Endothelial cell of umbilical vein (primary cell): ENCODE results near the gene COX7A2.

ENCODE experiments used
- CTCF ChIP-seq, 2 donors: IDR thresholded peaks; 1 replicate in 1 of 2; 2 replicates in 1 of 2; pipeline ENCODE4 v1.5.1; 2011; ENCODE audit warnings: low read length in 2 of 2, mild to moderate bottlenecking in 2 of 2, moderate library complexity in 2 of 2, control low read depth in 1 of 2, inconsistent platforms in 1 of 2, low read depth in 1 of 2; ENCODE audit not compliant: insufficient read depth in 1 of 2; ENCODE audit errors: extremely low read depth in 1 of 2
- EZH2 ChIP-seq: IDR thresholded peaks from 2 replicates; pipeline ENCODE4 v1.6.1; 2012; ENCODE audit warnings: borderline replicate concordance, low read depth, mild to moderate bottlenecking, moderate library complexity, low read length, inconsistent platforms; ENCODE audit not compliant: severe bottlenecking
- FOS ChIP-seq: IDR thresholded peaks from 2 replicates; pipeline ENCODE4 v1.6.1; 2011; ENCODE audit warnings: mild to moderate bottlenecking, low read length, moderate library complexity, borderline replicate concordance; ENCODE audit not compliant: insufficient read depth
- GATA2 ChIP-seq: IDR thresholded peaks from 2 replicates; pipeline ENCODE4 v1.7.0; 2011; ENCODE audit warnings: low read depth, mild to moderate bottlenecking, moderate library complexity, mixed read lengths, low read length; ENCODE audit not compliant: insufficient read length, insufficient read depth
- MAX ChIP-seq: IDR thresholded peaks from 2 replicates; pipeline ENCODE4 v1.6.1; 2011; ENCODE audit not compliant: insufficient read depth, insufficient read length
- MYC ChIP-seq: IDR thresholded peaks from one replicate; pipeline ENCODE4 v1.6.1; 2011; ENCODE audit warnings: mild to moderate bottlenecking, low read depth, low read length
- POLR2A ChIP-seq: IDR thresholded peaks from 2 replicates; pipeline ENCODE4 v1.6.1; 2012; ENCODE audit warnings: low read depth, mild to moderate bottlenecking, control low read depth, low read length
- POLR2AphosphoS5 ChIP-seq: IDR thresholded peaks from 2 replicates; pipeline ENCODE4 v1.6.1; 2012; ENCODE audit warnings: low read depth, mild to moderate bottlenecking, control low read depth, low read length, moderate library complexity; ENCODE audit not compliant: insufficient read depth

- TF ChIP-seq CTCF (IDR thresholded peaks at IDR 0.05; ENCODE audit: extremely low read depth in 1 of 2, insufficient read depth in 1 of 2, low read depth in 1 of 2, low read length in 2 of 2) (no peak), MAX (no peak), POLR2A (no peak), GATA2 (no peak), POLR2AphosphoS5 (no peak), MYC (no peak), EZH2 (no peak), FOS (no peak)
Observed at GRCh38 chr6:75291331-75291730, 47.7 kb upstream of the COX7A2 start.
